WERI-Rb-1 (cell line): ENCODE results near the gene CAB39L.

Source experiments
- DNase-seq: peaks from one replicate; pipeline ENCODE4 v3.0.0-alpha.2; 2020
- H3K27ac ChIP-seq: fragments of 250-450 bp; sonication (Bioruptor Pico); 2 replicates; pipeline ENCODE4 v1.5.1; 2020; ENCODE audit warnings: mild to moderate bottlenecking, moderate library complexity
- H3K27me3 ChIP-seq: fragments of 250-450 bp; sonication (Bioruptor Pico); 2 replicates; pipeline ENCODE4 v1.5.1; 2021; ENCODE audit warnings: mild to moderate bottlenecking, low read depth, moderate library complexity; ENCODE audit not compliant: insufficient read depth, severe bottlenecking
- H3K36me3 ChIP-seq: fragments of 250-450 bp; sonication (Bioruptor Pico); 2 replicates; pipeline ENCODE4 v1.5.1; 2020; ENCODE audit warnings: mild to moderate bottlenecking, moderate library complexity
- H3K4me3 ChIP-seq: 2 replicates; pipeline ENCODE4 v1.5.1; 2011; ENCODE audit warnings: low read depth, mild to moderate bottlenecking, control low read depth, low read length
- H3K9me3 ChIP-seq: fragments of 250-450 bp; sonication (Bioruptor Pico); 2 replicates; pipeline ENCODE4 v1.5.1; 2021; ENCODE audit warnings: mild to moderate bottlenecking, moderate library complexity; ENCODE audit not compliant: severe bottlenecking
- CTCF ChIP-seq: IDR thresholded peaks from 2 replicates; pipeline ENCODE4 v1.5.1; 2011; ENCODE audit warnings: low read depth, mild to moderate bottlenecking, control low read depth, inconsistent platforms, low read length

The CAB39L gene

GRCh38 chr13:49466292-49466838 is 22.5 kb upstream of the CAB39L start:
- Histone ChIP-seq H3K27ac (no peak overlapping the region), H3K36me3 (no peaks in the 10 kb centered on the region), H3K9me3 (no peaks in the 10 kb centered on the region), H3K4me3 (no peak overlapping the region), H3K27me3 (no peaks in the 10 kb centered on the region)
- no peak for DNase-seq
- TF ChIP-seq CTCF = no peak

- Histone ChIP-seq H3K36me3 (no peaks in the 10 kb centered on the region), H3K4me3 (no peak overlapping the region), H3K9me3 (no peaks in the 10 kb centered on the region), H3K27ac (no peak overlapping the region), H3K27me3 (no peaks in the 10 kb centered on the region)
- no peak for DNase-seq
- TF ChIP-seq CTCF = no peak
These were observed 20.9 kb upstream of the CAB39L start for GRCh38 chr13:49464621-49465325.

GRCh38 chr13:49464085-49464484 is 20.2 kb upstream of the CAB39L start:
- Histone ChIP-seq H3K27ac (no peak overlapping the region), H3K36me3 (no peaks in the 10 kb centered on the region), H3K27me3 (no peaks in the 10 kb centered on the region), H3K4me3 (no peak overlapping the region), H3K9me3 (no peaks in the 10 kb centered on the region)
- DNase-seq = no peak
- TF ChIP-seq CTCF = no peak

- H3K27me3 ChIP-seq = no peaks in the 10 kb centered on the region
- H3K36me3 ChIP-seq = no peaks in the 10 kb centered on the region
- H3K4me3 ChIP-seq = no peak overlapping the region
- no peak for TF ChIP-seq CTCF
- no peak for DNase-seq
- H3K27ac ChIP-seq = no peak overlapping the region
- no peaks in the 10 kb centered on the region for H3K9me3 ChIP-seq
These were observed 15.7 kb upstream of the CAB39L start for GRCh38 chr13:49459580-49459979.

GRCh38 chr13:49457221-49457620 is 13.4 kb upstream of the CAB39L start:
- H3K27me3 ChIP-seq = no peaks in the 10 kb centered on the region
- H3K4me3 ChIP-seq = no peak overlapping the region
- H3K9me3 ChIP-seq = no peaks in the 10 kb centered on the region
- no peak overlapping the region for H3K27ac ChIP-seq
- TF ChIP-seq CTCF = no peak
- no peaks in the 10 kb centered on the region for H3K36me3 ChIP-seq
- DNase-seq = no peak

GRCh38 chr13:49456156-49456555 is 12.3 kb upstream of the CAB39L start:
- H3K9me3 ChIP-seq = no peaks in the 10 kb centered on the region
- DNase-seq = no peak
- H3K4me3 ChIP-seq = no peak overlapping the region
- H3K36me3 ChIP-seq = no peaks in the 10 kb centered on the region
- H3K27me3 ChIP-seq = no peaks in the 10 kb centered on the region
- no peak overlapping the region for H3K27ac ChIP-seq
- no peak for TF ChIP-seq CTCF
